ENCODE results near the gene ADGRL3.

Gene ADGRL3

GRCh38 chr4:62080431-62080830 is 880.3 kb downstream of the ADGRL3 start:
- H3K4me3 ChIP-seq (replicated peaks; ENCODE audit: low read depth, low read length) = no peak overlapping the region
- DNase-seq (ENCODE audit: extremely low read depth, low read depth) = no peak
- TF ChIP-seq CTCF (IDR thresholded peaks at IDR 0.05; ENCODE audit: low read depth, low read length, missing control alignments) = no peak

- no peak for TF ChIP-seq CTCF (IDR thresholded peaks at IDR 0.05; ENCODE audit: low read depth, low read length, missing control alignments)
- H3K4me3 ChIP-seq (replicated peaks; ENCODE audit: low read depth, low read length) = no peak overlapping the region
- no peak for DNase-seq (ENCODE audit: extremely low read depth, low read depth)
Measured at GRCh38 chr4:62087706-62088105, 887.6 kb downstream of the ADGRL3 start.

- TF ChIP-seq CTCF (IDR thresholded peaks at IDR 0.05; ENCODE audit: low read depth, low read length, missing control alignments) = no peak
- H3K4me3 ChIP-seq (replicated peaks; ENCODE audit: low read depth, low read length) = no peak overlapping the region
- no peak for DNase-seq (ENCODE audit: extremely low read depth, low read depth)
Measured at GRCh38 chr4:62093735-62094134, 893.6 kb downstream of the ADGRL3 start.

- H3K4me3 ChIP-seq (replicated peaks; ENCODE audit: low read depth, low read length) = no peak overlapping the region
- no peak for TF ChIP-seq CTCF (IDR thresholded peaks at IDR 0.05; ENCODE audit: low read depth, low read length, missing control alignments)
- no peak for DNase-seq (ENCODE audit: extremely low read depth, low read depth)
Measured at GRCh38 chr4:62096881-62097280, 896.8 kb downstream of the ADGRL3 start.

GRCh38 chr4:62115216-62115615 is 915.1 kb downstream of the ADGRL3 start:
- no peak for TF ChIP-seq CTCF (IDR thresholded peaks at IDR 0.05; ENCODE audit: low read depth, low read length, missing control alignments)
- no peak for DNase-seq (ENCODE audit: extremely low read depth, low read depth)
- H3K4me3 ChIP-seq (replicated peaks; ENCODE audit: low read depth, low read length) = no peak overlapping the region

- no peak overlapping the region for H3K4me3 ChIP-seq (replicated peaks; ENCODE audit: low read depth, low read length)
- TF ChIP-seq CTCF (IDR thresholded peaks at IDR 0.05; ENCODE audit: low read depth, low read length, missing control alignments) = no peak
- no peak for DNase-seq (ENCODE audit: extremely low read depth, low read depth)
Measured at GRCh38 chr4:62117886-62118285, 917.8 kb downstream of the ADGRL3 start.

GRCh38 chr4:62118558-62118957 is 918.4 kb downstream of the ADGRL3 start:
- TF ChIP-seq CTCF (IDR thresholded peaks at IDR 0.05; ENCODE audit: low read depth, low read length, missing control alignments) = no peak
- DNase-seq (ENCODE audit: extremely low read depth, low read depth) = no peak
- no peak overlapping the region for H3K4me3 ChIP-seq (replicated peaks; ENCODE audit: low read depth, low read length)
